ENCODE data around the gene UBAC1.

Gene UBAC1

DNA sequence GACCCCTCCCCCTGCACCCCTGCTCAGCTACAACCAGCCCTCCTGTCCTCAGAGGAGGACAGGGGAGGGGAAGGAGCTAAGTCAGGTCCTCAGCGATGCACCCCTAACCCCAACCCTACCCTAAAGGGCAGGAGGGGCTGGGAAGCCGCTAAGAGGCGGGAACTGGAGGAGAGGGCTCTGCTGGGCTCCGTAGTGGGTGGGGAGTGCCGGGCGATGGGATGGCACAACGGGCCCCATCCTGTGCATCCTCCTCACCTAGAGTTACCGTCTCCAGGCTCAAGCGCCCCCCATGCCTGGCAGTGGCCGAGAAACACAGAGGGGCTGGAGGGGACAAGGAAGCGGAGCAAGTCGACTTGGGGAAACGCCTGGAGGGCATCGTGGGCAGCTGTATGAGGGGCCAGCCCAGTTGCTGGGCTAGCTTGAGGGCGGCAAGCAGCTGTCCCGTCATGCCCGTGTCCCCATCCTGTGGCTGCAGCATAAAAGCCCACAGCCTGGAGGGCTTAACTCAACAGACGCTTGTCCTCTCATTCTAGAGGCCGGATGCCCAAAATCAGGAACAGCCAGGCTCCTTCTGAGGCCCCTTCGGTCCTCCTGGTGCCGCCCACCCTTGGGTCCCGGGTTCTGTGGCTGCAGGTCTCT, 23.0 kb upstream of the UBAC1 start:
- Histone ChIP-seq H3K27me3 (replicated peaks; ENCODE audit: control insufficient read depth, insufficient read depth, low read length) (no peaks in the 10 kb centered on the region; the same call in 1 of the 2 replicates), H3K36me3 (ENCODE audit: control insufficient read depth, insufficient read depth, low read length) (no peaks in the 10 kb centered on the region), H3K4me3 (replicated peaks; ENCODE audit: low read depth, low read length) (no peak overlapping the region)
- DNase-seq (ENCODE audit: extremely low read depth, insufficient read length) = no peak
- TF ChIP-seq, protein P1, sequence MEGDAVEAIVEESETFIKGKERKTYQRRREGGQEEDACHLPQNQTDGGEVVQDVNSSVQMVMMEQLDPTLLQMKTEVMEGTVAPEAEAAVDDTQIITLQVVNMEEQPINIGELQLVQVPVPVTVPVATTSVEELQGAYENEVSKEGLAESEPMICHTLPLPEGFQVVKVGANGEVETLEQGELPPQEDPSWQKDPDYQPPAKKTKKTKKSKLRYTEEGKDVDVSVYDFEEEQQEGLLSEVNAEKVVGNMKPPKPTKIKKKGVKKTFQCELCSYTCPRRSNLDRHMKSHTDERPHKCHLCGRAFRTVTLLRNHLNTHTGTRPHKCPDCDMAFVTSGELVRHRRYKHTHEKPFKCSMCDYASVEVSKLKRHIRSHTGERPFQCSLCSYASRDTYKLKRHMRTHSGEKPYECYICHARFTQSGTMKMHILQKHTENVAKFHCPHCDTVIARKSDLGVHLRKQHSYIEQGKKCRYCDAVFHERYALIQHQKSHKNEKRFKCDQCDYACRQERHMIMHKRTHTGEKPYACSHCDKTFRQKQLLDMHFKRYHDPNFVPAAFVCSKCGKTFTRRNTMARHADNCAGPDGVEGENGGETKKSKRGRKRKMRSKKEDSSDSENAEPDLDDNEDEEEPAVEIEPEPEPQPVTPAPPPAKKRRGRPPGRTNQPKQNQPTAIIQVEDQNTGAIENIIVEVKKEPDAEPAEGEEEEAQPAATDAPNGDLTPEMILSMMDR (IDR thresholded peaks at IDR 0.05; ENCODE audit: insufficient read depth, low read length, poor library complexity, severe bottlenecking) = no peak

DNA sequence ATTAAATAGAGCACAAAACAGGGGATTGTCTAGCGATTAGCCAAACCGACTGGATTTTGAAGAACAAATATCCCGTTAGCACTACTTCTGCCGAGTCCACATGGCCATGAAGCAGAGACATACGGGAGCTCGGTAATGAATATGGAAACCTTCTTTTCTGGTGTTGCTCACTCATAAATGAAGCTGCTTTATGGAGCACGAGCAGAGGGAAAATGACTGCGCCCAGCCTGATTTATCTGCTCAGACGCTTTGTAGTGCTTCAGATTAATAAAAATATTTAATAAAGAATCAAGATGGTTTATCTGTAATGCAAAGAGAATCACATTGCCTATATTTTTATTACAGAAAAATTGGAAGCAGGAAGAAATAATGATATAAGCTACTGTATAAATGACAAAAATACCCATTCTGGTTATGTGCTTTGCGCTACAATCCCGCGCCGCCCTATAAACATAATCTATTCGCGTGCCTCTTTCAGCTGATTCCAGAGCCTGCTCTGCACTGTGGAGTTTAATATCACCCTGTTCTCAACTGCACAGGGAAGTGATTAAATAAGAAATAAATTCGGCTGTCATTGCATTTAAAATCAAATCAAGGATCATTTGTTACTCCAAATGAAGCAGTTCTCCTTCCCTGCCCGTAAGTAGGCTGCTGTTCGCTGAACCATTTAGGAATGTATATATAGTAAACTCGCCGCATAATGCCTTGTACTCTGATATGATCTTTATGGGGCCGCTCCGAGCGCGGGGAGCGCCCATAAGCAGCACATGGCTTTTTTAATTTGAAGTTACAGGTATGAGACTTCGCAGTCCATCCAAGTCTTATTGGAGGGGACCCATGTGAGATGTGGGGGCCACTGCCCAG, 22.3 kb upstream of the UBAC1 start:
- TF ChIP-seq, protein P1 (IDR thresholded peaks at IDR 0.05; ENCODE audit: insufficient read depth, low read length, poor library complexity, severe bottlenecking) = no peak
- Histone ChIP-seq H3K4me3 (replicated peaks; ENCODE audit: low read depth, low read length) (no peak overlapping the region), H3K36me3 (ENCODE audit: control insufficient read depth, insufficient read depth, low read length) (no peaks in the 10 kb centered on the region), H3K27me3 (replicated peaks; ENCODE audit: control insufficient read depth, insufficient read depth, low read length) (no peaks in the 10 kb centered on the region; the same call in 1 of the 2 replicates)
- no peak for DNase-seq (ENCODE audit: extremely low read depth, insufficient read length)

DNA sequence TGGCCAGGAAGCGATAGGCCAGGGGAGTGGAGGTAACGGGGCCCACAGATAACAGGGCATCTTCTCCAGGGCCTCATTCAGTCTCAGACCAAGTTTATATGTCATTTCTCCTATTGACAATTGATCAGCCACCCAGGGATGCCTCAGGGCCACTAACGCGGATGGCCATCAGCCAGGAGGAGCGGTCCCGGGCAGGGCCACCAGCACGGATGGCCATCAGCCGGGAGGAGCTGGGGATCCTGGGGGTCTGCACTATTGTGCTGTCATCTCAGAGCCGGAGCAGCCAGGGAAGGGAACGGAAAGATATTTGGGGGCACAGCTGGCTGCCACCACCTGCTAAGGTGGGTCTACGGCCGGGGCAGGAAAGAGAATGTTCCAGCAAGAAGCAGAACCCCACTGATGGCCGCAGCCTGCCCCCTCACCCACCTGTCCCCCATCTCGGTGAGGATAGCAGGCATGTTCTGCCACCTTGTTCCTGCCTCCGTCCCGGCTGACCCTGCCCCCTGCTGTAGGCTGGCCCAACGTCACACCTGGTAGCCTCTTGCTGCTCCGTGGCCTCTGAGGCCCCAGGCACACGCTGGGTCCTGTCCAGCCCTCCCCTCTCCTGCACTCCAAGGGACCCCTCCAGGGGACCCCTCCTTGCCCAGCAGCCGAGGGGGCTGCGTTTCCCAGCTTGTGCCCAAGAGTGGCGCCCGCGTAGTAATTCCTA, 21.5 kb upstream of the UBAC1 start:
- no peak for DNase-seq (ENCODE audit: extremely low read depth, insufficient read length)
- H3K4me3 ChIP-seq (replicated peaks; ENCODE audit: low read depth, low read length) = no peak overlapping the region
- H3K27me3 ChIP-seq (replicated peaks; ENCODE audit: control insufficient read depth, insufficient read depth, low read length) = no peaks in the 10 kb centered on the region; the same call in 1 of the 2 replicates
- TF ChIP-seq, protein P1 (IDR thresholded peaks at IDR 0.05; ENCODE audit: insufficient read depth, low read length, poor library complexity, severe bottlenecking) = no peak
- H3K36me3 ChIP-seq (ENCODE audit: control insufficient read depth, insufficient read depth, low read length) = no peaks in the 10 kb centered on the region

DNA sequence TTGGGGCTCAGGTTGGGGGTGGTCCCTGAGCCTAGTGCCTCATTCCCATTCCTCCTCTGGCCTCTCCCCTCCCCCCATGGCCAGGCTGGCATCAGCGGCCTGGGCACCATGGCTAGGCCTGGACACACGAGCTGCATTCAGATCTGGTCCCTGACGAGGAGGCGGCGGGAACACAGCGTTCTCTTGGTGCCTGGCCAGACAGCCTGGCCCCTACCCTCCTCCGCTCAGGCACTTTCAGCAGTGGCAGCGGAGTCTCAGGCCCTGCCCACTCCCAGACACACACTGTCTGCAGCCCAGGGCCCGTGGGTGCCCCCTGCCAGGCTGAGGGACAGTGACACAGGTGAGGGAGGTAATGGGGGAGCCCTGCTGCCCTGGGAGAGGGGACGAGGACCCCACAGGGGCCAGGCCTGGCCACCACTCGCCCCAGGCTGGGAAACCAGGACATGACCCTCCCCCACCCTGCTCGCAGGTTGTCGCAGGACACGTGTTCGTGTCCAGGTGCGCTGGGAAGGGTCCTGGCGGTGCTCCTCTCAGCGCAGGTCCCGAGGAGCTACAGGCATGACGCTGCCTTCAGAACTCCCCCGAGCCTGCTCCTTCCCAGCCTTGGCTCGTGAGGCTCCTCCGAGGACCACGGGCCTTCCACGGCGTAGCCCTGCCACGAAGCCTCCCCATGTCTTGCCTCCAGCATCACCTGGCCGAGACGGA, 19.9 kb upstream of the UBAC1 start:
- TF ChIP-seq, protein P1 (IDR thresholded peaks at IDR 0.05; ENCODE audit: insufficient read depth, low read length, poor library complexity, severe bottlenecking) = no peak
- H3K4me3 ChIP-seq (replicated peaks; ENCODE audit: low read depth, low read length) = no peak overlapping the region
- no peaks in the 10 kb centered on the region for H3K36me3 ChIP-seq (ENCODE audit: control insufficient read depth, insufficient read depth, low read length)
- no peak for DNase-seq (ENCODE audit: extremely low read depth, insufficient read length)
- H3K27me3 ChIP-seq (replicated peaks; ENCODE audit: control insufficient read depth, insufficient read depth, low read length) = no peaks in the 10 kb centered on the region; the same call in 1 of the 2 replicates

DNA sequence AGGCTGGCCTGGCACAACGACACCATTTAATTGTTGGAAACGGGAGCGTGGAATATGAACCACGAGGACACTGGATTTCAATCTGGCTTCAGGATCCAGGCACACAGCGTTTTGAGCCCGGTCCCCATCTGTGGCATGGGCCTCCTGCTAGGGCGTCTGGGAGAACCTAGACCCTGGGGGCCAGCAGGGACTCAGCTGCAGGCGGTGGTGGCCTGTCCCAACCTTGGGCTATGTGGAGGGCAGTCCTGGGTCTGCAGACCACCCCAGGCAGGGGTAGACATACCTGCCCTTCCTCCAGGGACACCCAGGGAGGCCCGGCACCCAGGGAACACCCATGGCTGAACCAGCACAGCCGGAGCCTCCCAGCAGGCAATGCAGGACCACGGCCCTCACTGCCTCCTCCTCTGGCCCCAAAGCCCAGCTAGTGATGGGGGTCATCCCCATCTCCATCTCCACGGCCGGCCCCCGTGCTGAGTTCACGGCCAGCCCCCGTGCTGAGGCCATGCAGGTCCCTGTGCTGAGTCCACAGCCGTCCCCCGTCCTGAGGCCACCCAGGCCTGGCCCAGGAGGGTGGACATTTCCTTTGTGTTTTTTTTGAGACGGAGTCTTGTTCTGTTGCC, 18.5 kb upstream of the UBAC1 start:
- no peaks in the 10 kb centered on the region; the same call in 1 of the 2 replicates for H3K27me3 ChIP-seq (replicated peaks; ENCODE audit: control insufficient read depth, insufficient read depth, low read length)
- TF ChIP-seq, protein P1 (IDR thresholded peaks at IDR 0.05; ENCODE audit: insufficient read depth, low read length, poor library complexity, severe bottlenecking) = no peak

More for the DNA sequence above, 18.5 kb upstream of the UBAC1 start:
- DNase-seq (ENCODE audit: extremely low read depth, insufficient read length) = no peak
- Histone ChIP-seq H3K4me3 (replicated peaks; ENCODE audit: low read depth, low read length) (no peak overlapping the region), H3K36me3 (ENCODE audit: control insufficient read depth, insufficient read depth, low read length) (no peaks in the 10 kb centered on the region)

Data from GM06990 (cell line).